HUES6 (cell line): Measurements from ENCODE around the gene ZBTB16.

Experiments
- H3K27ac ChIP-seq: 2 replicates; pipeline ENCODE4 v1.7.0; 2013; ENCODE audit warnings: low read depth, mild to moderate bottlenecking, low read length, inconsistent platforms
- H3K27me3 ChIP-seq: 2 replicates; pipeline ENCODE4 v1.6.1; 2013; ENCODE audit warnings: low read length; ENCODE audit not compliant: control insufficient read depth, insufficient read depth
- H3K36me3 ChIP-seq: 2 replicates; pipeline ENCODE4 v1.6.1; 2013; ENCODE audit warnings: low read length; ENCODE audit not compliant: control insufficient read depth, insufficient read depth
- H3K4me1 ChIP-seq: 2 replicates; pipeline ENCODE4 v1.6.1; 2013; ENCODE audit warnings: low read length; ENCODE audit not compliant: control insufficient read depth, insufficient read depth
- H3K4me3 ChIP-seq: 2 replicates; pipeline ENCODE4 v1.5.1; 2013; ENCODE audit warnings: low read depth, low read length
- H3K9ac ChIP-seq: one replicate; pipeline ENCODE4 v1.6.1; 2013; ENCODE audit warnings: mild to moderate bottlenecking, low read length
- H3K9me3 ChIP-seq: 2 replicates; pipeline ENCODE4 v1.6.1; 2013; ENCODE audit warnings: low read depth, low read length; ENCODE audit not compliant: control insufficient read depth, insufficient read depth

The ZBTB16 gene

DNA sequence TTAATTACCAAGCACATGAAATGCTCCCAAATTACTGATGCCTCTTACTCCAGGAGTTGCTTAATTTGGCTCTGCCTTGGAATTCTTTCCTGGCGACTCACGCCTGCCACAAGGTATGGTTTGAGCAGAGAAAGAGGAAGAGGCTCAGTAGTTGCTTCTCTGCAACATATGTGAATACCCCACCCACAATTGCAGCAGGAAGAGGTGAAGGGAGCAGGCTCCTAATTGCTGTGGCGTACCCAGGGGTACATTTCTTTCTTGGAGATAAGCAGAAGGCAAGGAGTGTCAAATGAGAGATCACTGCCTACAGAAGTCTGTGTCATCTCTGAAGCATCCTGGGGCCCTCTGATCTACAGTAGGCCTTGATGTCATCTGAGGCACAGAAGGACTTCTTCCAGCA, 226.1 kb downstream of the ZBTB16 start:
- Histone ChIP-seq H3K4me3 (no peak overlapping the region), H3K9ac (no peak overlapping the region), H3K9me3 (no peaks in the 10 kb centered on the region), H3K27me3 (no peaks in the 10 kb centered on the region), H3K4me1 (peaks cover 27% of the 10 kb centered on the region), H3K36me3 (no peaks in the 10 kb centered on the region), H3K27ac (no peak overlapping the region; the same call in 1 of the 2 replicates)

DNA sequence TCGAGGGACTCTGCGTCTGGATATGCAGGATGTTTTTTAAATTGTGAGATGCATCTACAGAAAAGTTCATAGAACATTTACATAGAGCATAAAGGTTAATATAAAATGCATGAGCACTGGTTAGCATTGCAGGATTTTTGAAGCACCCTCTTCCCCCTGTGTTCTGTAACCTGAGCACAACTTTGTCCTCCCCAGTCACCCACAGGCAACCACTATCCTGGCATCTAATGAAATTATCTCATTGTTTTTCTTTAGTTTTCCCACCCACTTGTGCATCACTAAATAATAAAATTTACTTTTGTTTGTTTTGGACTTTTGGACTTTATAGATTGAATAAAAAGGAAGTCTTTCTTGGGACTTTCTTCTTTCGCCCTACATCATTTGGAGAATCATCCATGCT, 226.7 kb downstream of the ZBTB16 start:
- Histone ChIP-seq H3K27me3 (no peaks in the 10 kb centered on the region), H3K4me3 (no peak overlapping the region), H3K27ac (no peak overlapping the region), H3K36me3 (no peaks in the 10 kb centered on the region), H3K4me1 (peaks cover 22% of the 10 kb centered on the region), H3K9ac (no peak overlapping the region), H3K9me3 (no peaks in the 10 kb centered on the region)

DNA sequence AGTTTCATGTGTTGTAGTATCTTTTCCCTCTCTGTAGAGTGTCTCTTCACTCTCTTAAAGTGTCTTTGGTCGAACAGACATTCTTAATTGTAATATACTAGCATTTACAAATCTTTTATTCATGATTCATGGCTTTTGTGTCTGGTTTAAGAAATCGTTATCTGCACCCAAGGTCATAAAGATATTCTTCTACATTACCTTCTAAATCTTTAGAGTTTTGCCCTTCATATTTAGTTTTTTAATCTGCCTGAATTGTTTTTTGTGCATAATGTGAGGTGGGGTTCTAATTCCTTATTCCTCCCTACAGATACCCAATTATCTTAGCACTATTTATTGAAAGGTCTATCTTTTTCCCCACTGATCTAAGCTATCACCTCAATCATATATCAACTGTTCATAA, 227.6 kb downstream of the ZBTB16 start:
- H3K27ac ChIP-seq: no peak overlapping the region
- no peaks in the 10 kb centered on the region for H3K36me3 ChIP-seq

DNA sequence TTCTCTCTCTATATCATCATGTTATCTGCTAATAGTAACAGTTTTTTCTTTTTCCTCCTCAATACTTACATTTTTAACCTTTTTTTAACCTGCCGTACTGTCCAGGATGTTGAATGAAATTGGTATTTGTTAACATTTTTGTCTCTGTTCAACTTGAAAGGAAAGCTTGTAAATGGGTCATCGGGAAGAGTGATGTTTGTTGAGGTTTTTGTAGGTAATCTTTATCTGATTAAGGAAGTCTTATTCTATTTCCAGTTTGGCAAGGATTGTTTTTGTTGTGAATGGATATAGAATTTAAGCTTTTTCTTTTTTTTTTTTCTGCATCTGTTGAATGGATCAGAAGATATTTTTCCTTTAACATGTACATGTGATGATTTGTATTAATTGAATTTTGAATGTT, 228.6 kb downstream of the ZBTB16 start:
- H3K4me1 ChIP-seq: peaks cover 24% of the 10 kb centered on the region
- no peak overlapping the region for H3K27ac ChIP-seq
- H3K9me3 ChIP-seq: no peaks in the 10 kb centered on the region
- no peak overlapping the region for H3K4me3 ChIP-seq
- H3K36me3 ChIP-seq: no peaks in the 10 kb centered on the region
- no peaks in the 10 kb centered on the region for H3K27me3 ChIP-seq
- no peak overlapping the region for H3K9ac ChIP-seq

More for the DNA sequence above, 227.6 kb downstream of the ZBTB16 start:
- Histone ChIP-seq H3K27me3 (no peaks in the 10 kb centered on the region), H3K4me3 (no peak overlapping the region), H3K9me3 (no peaks in the 10 kb centered on the region), H3K9ac (no peak overlapping the region), H3K4me1 (peaks cover 21% of the 10 kb centered on the region)

DNA sequence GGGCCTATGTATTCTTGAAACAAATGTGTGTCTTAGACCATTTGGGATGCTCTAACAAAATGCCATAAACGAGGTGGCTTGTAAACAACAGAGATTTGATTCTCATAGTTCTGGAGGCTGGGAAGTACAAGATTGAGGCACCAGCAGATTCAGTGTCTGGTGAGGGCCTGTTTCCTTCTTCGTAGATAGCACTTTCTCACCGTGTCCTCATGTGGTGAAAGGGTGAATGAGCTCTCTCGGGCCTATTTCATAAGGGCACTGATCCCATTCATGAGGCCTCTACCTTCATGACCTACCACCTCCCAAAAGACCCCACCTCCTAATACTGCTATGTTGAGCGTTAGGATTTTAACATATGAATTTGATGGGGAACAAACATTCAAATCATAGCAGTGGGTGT, 230.3 kb downstream of the ZBTB16 start:
- Histone ChIP-seq H3K27me3 (no peaks in the 10 kb centered on the region), H3K4me1 (peaks cover 24% of the 10 kb centered on the region), H3K9ac (no peak overlapping the region), H3K9me3 (no peaks in the 10 kb centered on the region), H3K36me3 (no peaks in the 10 kb centered on the region), H3K27ac (no peak overlapping the region), H3K4me3 (no peak overlapping the region)

DNA sequence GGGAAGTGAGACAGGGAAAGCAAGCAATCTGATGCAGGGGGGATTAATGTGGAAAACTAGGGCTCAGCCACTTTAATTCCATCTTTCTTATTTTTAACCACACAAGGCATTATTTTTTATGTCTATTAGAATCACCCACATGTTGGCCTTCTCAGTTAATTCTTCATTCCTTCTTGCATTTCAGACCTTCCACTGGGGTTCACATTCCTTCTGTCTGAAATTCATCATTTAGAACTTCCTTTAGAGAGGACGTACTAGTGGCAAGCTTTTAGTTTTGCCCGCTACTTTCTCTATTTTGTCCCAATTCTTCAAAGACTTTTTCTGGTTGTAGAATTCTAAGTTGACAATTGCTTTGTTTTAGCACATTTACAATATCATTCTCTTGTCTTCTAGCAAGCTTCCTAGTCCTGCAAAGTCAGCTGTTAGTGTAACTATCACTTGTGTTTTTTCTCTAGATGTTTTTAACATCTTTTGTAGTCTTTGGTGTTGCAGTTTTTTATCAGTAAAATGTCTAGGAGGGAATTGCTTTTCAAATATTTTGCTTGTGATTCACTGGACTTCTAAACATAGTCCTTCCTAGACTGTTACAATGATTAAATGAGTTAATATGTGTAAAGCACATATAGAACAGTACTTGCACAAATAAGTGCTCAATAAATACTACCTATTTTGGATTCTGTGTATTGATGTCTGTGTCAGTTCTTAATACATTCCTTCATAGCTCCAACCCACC, 231.2 kb downstream of the ZBTB16 start:
- Histone ChIP-seq H3K36me3 (no peaks in the 10 kb centered on the region), H3K4me1 (peaks cover 16% of the 10 kb centered on the region), H3K4me3 (no peak overlapping the region), H3K27me3 (no peaks in the 10 kb centered on the region), H3K9me3 (no peaks in the 10 kb centered on the region), H3K9ac (no peak overlapping the region), H3K27ac (no peak overlapping the region)

DNA sequence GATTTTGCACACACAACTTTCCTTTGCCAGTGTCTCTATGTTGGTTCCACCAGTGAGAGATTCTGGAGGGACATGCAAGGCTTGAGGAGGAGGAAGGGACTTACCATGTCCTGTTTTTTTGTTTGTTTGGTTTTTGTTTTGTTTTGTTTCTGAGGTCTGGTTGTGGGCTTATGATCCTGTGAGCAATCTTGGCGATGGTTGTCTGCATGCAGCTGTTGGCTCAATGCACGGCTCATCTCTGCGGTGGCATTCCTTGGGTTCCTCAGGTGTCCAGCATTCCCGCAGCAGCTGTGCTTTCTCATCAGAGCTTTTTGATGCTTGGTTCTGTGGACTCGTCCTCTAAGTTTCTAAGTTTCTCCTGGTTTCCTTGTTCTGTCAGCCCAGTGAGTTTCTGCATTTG, 231.9 kb downstream of the ZBTB16 start:
- Histone ChIP-seq H3K9me3 (no peaks in the 10 kb centered on the region), H3K9ac (no peak overlapping the region), H3K36me3 (no peaks in the 10 kb centered on the region), H3K4me3 (no peak overlapping the region), H3K27ac (no peak overlapping the region), H3K4me1 (peaks cover 10% of the 10 kb centered on the region), H3K27me3 (no peaks in the 10 kb centered on the region)

DNA sequence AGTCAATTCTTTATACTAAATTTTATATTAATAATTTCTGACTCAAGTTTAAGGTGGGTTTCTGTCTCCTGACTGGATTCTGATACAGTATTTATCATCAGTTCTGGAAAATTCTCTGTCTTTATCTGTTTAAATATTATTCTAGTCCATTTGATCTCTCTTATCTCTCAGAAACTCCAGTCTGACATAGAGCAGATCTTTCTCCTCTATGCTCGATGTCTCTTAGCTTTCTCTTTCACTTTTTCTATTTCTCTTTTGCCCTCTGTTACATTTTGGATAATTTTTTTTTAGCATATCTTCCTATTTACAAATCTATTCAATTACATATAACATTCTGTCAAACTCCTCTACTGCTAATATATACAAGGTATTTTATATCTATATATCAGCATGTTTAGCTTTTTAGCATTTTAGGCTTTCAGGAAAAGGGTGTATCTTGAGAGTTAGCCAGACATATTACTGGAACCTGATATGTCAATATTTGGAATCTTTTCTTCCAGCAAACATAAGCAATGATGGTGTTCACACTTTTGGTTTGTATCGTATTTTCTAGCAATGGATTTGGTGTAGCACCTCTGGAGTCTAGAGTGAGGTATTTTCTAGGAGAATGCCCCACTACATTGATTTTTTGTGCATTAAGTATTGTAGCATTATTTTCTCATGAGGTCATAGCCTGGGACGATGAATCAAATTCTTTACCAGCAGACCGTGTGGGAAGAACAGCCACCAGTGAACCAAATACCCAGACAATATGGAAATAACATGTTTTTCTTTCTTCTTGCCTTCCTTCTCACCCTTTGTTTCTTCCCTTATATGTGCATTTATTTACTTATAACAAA, 232.6 kb downstream of the ZBTB16 start:
- H3K9ac ChIP-seq: no peak overlapping the region
- no peak overlapping the region for H3K4me3 ChIP-seq
- peaks cover 10% of the 10 kb centered on the region for H3K4me1 ChIP-seq
- no peaks in the 10 kb centered on the region for H3K27me3 ChIP-seq
- H3K27ac ChIP-seq: no peak overlapping the region
- no peaks in the 10 kb centered on the region for H3K36me3 ChIP-seq
- no peaks in the 10 kb centered on the region for H3K9me3 ChIP-seq

DNA sequence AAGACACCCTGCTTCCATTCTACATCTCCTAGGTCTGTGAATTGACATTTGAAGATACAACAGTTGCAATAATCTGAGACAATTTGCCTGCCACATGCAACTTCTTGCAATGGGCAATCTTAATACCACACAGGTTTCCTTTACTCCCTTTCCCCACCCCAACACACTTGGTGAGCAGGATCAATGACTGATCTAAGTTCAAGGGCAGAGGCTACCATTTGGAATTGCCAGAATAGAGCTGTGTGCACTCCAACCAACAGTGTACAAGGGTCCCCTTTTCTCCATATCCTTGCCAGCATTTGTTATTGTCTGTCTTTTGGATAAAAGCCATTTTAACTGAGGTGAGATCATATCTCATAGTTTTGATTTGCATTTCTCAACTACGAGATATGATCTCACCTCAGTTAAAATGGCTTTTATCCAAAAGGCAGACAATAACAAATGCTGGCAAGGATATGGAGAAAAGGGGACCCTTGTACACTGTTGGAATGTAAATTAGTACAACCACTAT, 233.7 kb downstream of the ZBTB16 start:
- H3K27ac ChIP-seq: no peak overlapping the region

DNA sequence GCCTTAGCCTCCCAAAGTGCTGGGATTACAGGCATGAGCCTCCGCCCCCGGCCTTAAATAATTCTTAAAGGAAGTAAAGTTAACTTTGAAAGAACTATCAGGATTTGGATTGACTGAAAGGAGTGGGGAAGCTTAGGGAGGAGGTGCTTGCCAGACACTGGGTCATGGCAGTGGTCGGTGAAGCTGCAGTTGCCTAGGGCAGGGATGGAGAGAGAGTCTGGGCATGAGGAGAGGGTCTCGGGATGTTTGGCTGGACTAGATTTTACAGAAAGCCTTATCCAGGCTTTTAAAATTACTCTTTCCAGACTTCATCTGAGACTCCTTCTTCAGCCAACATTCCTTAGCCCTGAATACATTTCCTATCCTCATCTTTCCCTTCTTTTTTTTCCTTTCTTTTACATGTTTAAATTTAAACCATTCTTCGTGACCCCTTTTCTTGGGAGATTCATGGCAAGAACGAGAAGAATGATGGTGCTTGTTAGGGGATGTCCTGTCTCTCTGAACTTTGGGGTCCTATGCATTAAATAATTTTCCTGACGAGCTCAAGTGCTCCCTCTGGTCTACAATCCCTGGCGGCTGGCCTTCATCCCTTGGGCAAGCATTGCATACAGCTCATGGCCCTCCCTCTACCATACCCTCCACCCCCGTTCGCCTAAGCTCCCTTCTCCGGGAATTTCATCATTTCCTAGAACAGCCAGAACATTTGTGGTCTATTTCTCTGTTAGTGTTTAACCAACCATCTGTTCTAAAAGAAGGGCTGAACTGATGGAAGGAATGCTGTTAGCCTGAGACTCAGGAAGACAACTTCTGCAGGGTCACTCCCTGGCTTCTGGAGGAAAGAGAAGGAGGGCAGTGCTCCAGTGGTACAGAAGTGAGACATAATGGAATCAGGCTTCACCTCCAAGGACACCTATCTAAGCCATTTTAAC, 236.4 kb downstream of the ZBTB16 start, which contains the start of gene NNMT:
Gene NNMT, plus strand, starts transcription at position 724 of the 929 bp plus-strand sequence. Its CDS starts 158 bp downstream, at position 882.
- H3K9ac ChIP-seq: peak within 1 kb of the TSS; percentile 34
- peaks cover 11% of the 10 kb centered on the region for H3K9me3 ChIP-seq
- H3K36me3 ChIP-seq: no peaks in the 10 kb centered on the region
- no peak within 1 kb of the TSS for H3K27ac ChIP-seq
- H3K27me3 ChIP-seq: no peaks in the 10 kb centered on the region
- H3K4me3 ChIP-seq: no peak within 1 kb of the TSS; the same call in 1 of the 2 replicates
- peaks cover 3% of the 10 kb centered on the region; the same call in 1 of the 2 replicates for H3K4me1 ChIP-seq

More for the DNA sequence above, 233.7 kb downstream of the ZBTB16 start:
- H3K4me1 ChIP-seq: peaks cover 10% of the 10 kb centered on the region
- H3K36me3 ChIP-seq: no peaks in the 10 kb centered on the region
- no peak overlapping the region for H3K9ac ChIP-seq
- no peak overlapping the region for H3K4me3 ChIP-seq
- no peaks in the 10 kb centered on the region for H3K9me3 ChIP-seq
- no peaks in the 10 kb centered on the region for H3K27me3 ChIP-seq
